GM13977 (cell line): ENCODE results near the gene PPP1R36.
"Not testable (repeated sequence)": the region's sequence is repeated elsewhere in the genome, so short reads cannot be mapped to it uniquely, and the experiment has no call there.

ENCODE experiments used
- DNase-seq: peaks from one replicate; pipeline ENCODE4 v3.0.0; 2012; ENCODE audit warnings: low spot score
- CTCF ChIP-seq: IDR thresholded peaks from 2 replicates; pipeline ENCODE4 v1.5.1; 2012; ENCODE audit warnings: mild to moderate bottlenecking, control low read depth; ENCODE audit not compliant: insufficient read depth; ENCODE audit errors: extremely low read depth, missing control alignments
- in situ Hi-C: fragments of 300-500 bp; cut with MboI; formaldehyde crosslinking; loops from one replicate; pipeline ENCODE4 v1.12.0; 2022; ENCODE audit warnings: low sequenced_read_pairs, low pct_unique_long_range_greater_than_20kb, mixed read lengths, inconsistent platforms; ENCODE audit not compliant: unreplicated experiment

PPP1R36 gene

DNA sequence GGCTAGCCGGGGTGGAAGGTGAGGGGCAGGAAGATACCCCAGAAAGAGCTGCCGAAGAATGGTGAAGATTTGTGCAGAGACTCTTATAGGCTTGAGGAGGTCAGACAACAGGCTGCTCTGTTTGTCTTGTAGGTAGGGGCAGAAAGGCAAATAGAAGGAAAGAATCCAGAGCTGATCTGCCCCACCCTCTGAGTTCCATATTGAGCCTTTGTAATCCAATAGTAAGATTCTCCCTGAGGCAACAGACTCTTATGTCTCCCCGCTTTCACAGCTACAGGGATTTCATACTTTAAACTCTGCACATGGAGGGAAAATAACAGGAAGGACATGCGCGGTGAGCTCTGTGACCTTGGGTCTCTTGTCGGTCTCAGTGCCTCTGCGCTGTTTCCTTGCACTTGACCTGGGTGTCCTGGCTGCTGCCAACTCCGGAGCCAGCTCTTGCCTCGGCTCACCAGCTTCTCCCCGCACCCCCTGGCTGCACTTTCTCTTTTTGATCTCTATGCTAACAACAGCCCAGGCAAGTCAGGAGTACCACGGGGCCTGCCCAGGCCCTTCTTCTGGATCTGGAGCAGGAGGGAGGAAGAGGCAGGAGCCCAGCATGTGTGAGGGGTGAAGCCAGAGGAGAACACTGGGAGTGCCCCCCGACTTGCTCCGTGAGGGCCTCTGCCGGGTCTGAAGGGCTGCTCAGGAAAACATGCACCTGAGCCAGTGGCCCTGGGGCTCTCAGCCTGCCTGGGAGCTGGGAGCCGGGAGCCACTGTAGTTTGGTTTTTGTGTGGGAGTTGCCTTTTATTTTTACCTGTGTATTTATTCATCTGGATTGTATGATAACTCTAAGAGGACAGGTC, 75.8 kb downstream of the PPP1R36 start:
- DNase-seq = no peak
- in situ Hi-C loops = no loop called here
- no peak for TF ChIP-seq CTCF

DNA sequence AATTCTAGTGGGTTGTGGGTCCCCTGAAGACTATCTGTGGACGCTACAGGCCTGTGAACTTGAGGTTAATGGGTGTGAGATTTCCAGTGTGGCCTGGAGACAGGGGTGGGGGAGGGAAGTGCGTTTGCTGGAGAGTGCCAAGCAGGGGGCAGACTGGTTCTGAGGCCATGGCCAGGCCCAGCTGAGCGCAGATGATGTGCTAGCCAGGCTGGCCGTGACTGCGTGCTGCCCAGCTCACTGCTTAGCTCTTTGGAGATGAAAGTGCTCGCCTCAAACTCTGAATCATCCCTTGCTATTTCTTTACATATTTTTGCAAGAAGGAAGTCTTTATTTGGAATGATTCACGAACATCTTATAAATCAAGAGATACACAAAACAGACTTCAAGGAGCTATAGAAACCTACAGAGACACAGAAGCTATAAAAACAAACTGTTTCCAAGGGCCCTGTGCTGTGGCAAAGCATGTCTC, 79.2 kb downstream of the PPP1R36 start:
- DNase-seq = no peak
- TF ChIP-seq CTCF = no peak
- in situ Hi-C loops = no loop called here

DNA sequence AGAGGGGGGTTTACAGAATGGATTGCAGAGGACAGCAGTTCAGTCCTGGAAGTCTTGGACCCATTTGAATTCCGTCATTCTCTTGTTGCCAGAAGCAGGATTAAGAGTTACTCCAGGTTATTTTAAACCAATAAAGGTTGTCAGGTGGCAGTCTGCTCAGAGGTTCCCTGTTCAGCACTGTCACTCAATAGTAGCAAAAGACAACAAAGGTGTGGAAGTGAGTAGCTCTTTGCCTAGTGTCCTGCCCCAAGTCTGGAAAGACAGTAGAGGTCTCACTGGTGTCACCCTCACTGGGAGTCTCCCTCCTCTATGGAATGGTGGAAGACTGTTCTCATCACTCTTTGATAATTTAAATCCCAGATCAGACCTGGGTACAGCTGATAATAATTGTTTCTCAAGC, 81.0 kb downstream of the PPP1R36 start:
- TF ChIP-seq CTCF = no peak
- in situ Hi-C loops = loop anchor here (10.0 kb wide), 1 partner anchor 286 kb away; no protein-coding TSS in a partner anchor
- DNase-seq = no peak

DNA sequence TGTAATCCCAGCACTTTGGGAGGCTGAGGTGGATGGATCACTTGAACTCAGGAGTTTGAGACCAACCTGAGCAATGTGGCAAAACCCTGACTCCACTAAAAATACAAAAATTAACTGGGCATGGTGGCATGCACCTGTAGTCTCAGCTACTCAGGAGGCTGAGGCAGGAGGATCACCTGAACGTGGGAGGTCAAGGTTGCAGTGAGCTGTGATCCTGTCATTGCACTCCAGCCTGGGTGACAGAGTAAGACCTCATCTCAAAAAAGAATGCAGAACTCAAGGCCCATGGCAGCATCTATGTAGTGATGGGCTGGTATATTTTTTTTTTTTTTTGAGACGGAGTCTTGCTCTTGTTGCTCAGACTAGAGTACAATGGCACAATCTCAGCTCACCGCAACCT, 81.5 kb downstream of the PPP1R36 start:
- in situ Hi-C loops = loop anchor here (10.0 kb wide), 1 partner anchor 286 kb away; no protein-coding TSS in a partner anchor
- not testable (repeated sequence) for DNase-seq

DNA sequence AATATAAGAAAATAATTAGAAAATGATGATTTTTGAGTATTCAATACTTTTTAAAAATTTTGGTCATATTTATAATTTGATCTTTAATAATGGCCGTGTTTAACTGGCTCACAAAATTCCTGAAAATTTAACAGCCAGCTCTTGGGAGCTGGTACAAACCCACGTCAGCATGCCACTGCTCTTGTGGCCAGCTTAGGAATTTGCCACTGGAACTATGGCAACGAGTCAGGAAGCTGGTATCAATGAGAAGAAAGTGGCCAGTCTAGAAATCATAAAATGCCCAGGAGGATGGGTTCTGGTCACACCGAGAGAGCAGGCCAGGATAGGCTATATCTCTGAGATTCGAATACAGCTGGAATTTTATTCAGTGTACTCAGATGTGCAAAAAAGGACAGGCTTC, 82.3 kb downstream of the PPP1R36 start:
- in situ Hi-C loops = loop anchor here (10.0 kb wide), 1 partner anchor 287 kb away; no protein-coding TSS in a partner anchor
- no peak for TF ChIP-seq CTCF
- no peak for DNase-seq

- no peak for TF ChIP-seq CTCF
- in situ Hi-C loops = loop anchor here (10.0 kb wide), 1 partner anchor 290 kb away; no protein-coding TSS in a partner anchor
- DNase-seq = no peak
Observed at GRCh38 chr14:64634558-64634957, 84.8 kb downstream of the PPP1R36 start.
